HG03439 (cell line): ENCODE measurements around the gene SSBP4.
A peak's percentile ranks its signal among the peaks of the same experiment; 100 is the strongest.

Source experiments
- ATAC-seq: cut with Tn5 transposase; IDR thresholded peaks from one replicate; pipeline ENCODE4 v1.9.1; 2021; ENCODE audit warnings: mild to moderate bottlenecking, moderate library complexity; ENCODE audit not compliant: unreplicated experiment

The SSBP4 gene

GRCh38 chr19:18461471-18461870, 42.3 kb downstream of the SSBP4 start:
- no peak for ATAC-seq

GRCh38 chr19:18464646-18465045, 45.4 kb downstream of the SSBP4 start:
- no peak for ATAC-seq

GRCh38 chr19:18465214-18465963, 46.2 kb downstream of the SSBP4 start:
- ATAC-seq: no peak

- no peak for ATAC-seq
These were observed 46.8 kb downstream of the SSBP4 start for GRCh38 chr19:18465964-18466339.

- no peak for ATAC-seq
These were observed 47.2 kb downstream of the SSBP4 start for GRCh38 chr19:18466354-18466753.

GRCh38 chr19:18467978-18468377, 48.8 kb downstream of the SSBP4 start:
- ATAC-seq: no peak

GRCh38 chr19:18468517-18468916, 49.3 kb downstream of the SSBP4 start:
- ATAC-seq: no peak

GRCh38 chr19:18469069-18469846, 50.1 kb downstream of the SSBP4 start:
- no peak for ATAC-seq

GRCh38 chr19:18470787-18471186, 51.6 kb downstream of the SSBP4 start:
- ATAC-seq: no peak

GRCh38 chr19:18473003-18473705, 54.0 kb downstream of the SSBP4 start:
- no peak for ATAC-seq

- ATAC-seq: no peak
These were observed 54.5 kb downstream of the SSBP4 start for GRCh38 chr19:18473706-18474087.

- ATAC-seq: no peak
These were observed 55.2 kb downstream of the SSBP4 start for GRCh38 chr19:18474366-18474887.

- ATAC-seq: no peak
These were observed 55.8 kb downstream of the SSBP4 start for GRCh38 chr19:18475004-18475453.

GRCh38 chr19:18475762-18476331, 56.6 kb downstream of the SSBP4 start:
- ATAC-seq: no peak

GRCh38 chr19:18476507-18477041, 57.4 kb downstream of the SSBP4 start:
- no peak for ATAC-seq

- no peak for ATAC-seq
These were observed 58.0 kb downstream of the SSBP4 start for GRCh38 chr19:18477042-18477779.

- ATAC-seq: no peak
These were observed 58.8 kb downstream of the SSBP4 start for GRCh38 chr19:18477974-18478373.

- ATAC-seq: peak; percentile 47
These were observed 59.5 kb downstream of the SSBP4 start for GRCh38 chr19:18478545-18479311.

- ATAC-seq: no peak
These were observed 61.0 kb downstream of the SSBP4 start for GRCh38 chr19:18480006-18480691.
